Measurements from ENCODE around the gene RBMS3. TPM values are rescaled to one million over a fixed set of nuclear protein-coding genes. Genes with fewer than 3 reads are reported as not detected.

RBMS3 gene
- total RNA-seq, 2 donors from 2014 or later, result 31.7 to 45.1 TPM

- Histone ChIP-seq H3K4me3 (no peak overlapping the region), H3K4me1 (replicated peaks) (no peaks in the 10 kb centered on the region), H3K9me3 (no peaks in the 10 kb centered on the region), H3K27ac (no peak overlapping the region), H3K36me3 (no peaks in the 10 kb centered on the region), H3K27me3 (replicated peaks; ENCODE audit: insufficient read depth) (no peaks in the 10 kb centered on the region)
- no peak for TF ChIP-seq POLR2A (IDR thresholded peaks at IDR 0.05)
- no peak for TF ChIP-seq POLR2AphosphoS5 (IDR thresholded peaks at IDR 0.05)
- no peak for TF ChIP-seq CTCF (IDR thresholded peaks at IDR 0.05)
- 93% methylated on average over 1 of the region's 1 CpG for WGBS
- intact Hi-C loops (cut with DNase I), result no loop called here
- no peak for DNase-seq (ENCODE audit: low spot score)
These were observed 396.6 kb downstream of the RBMS3 start for GRCh38 chr3:29677421-29677820.

GRCh38 chr3:29679944-29680343 lies 399.1 kb downstream of the RBMS3 start:
- no peak overlapping the region for H3K27ac ChIP-seq
- WGBS, result 73% methylated on average over 4 of the region's 4 CpGs
- H3K27me3 ChIP-seq (replicated peaks; ENCODE audit: insufficient read depth), result no peaks in the 10 kb centered on the region
- DNase-seq (ENCODE audit: low spot score), result no peak
- TF ChIP-seq POLR2A (IDR thresholded peaks at IDR 0.05) (no peak), POLR2AphosphoS5 (IDR thresholded peaks at IDR 0.05) (no peak), CTCF (IDR thresholded peaks at IDR 0.05) (no peak)
- no peaks in the 10 kb centered on the region for H3K9me3 ChIP-seq
- H3K36me3 ChIP-seq, result no peaks in the 10 kb centered on the region
- intact Hi-C loops (cut with DNase I), result no loop called here
- H3K4me1 ChIP-seq (replicated peaks), result no peaks in the 10 kb centered on the region
- no peak overlapping the region for H3K4me3 ChIP-seq

- Histone ChIP-seq H3K27ac (peak overlapping the region in 1 of 2 donors; percentile 16), H3K4me1 (replicated peaks) (no peaks in the 10 kb centered on the region), H3K27me3 (replicated peaks; ENCODE audit: insufficient read depth) (no peaks in the 10 kb centered on the region), H3K4me3 (no peak overlapping the region), H3K9me3 (no peaks in the 10 kb centered on the region), H3K36me3 (no peaks in the 10 kb centered on the region)
- no peak for DNase-seq (ENCODE audit: low spot score)
- WGBS, result 32% methylated on average over 5 of the region's 5 CpGs
- TF ChIP-seq POLR2AphosphoS5 (IDR thresholded peaks at IDR 0.05), result no peak
- no peak for TF ChIP-seq POLR2A (IDR thresholded peaks at IDR 0.05)
- TF ChIP-seq CTCF (IDR thresholded peaks at IDR 0.05), result no peak
- intact Hi-C loops (cut with DNase I), result no loop called here
These were observed 402.4 kb downstream of the RBMS3 start for GRCh38 chr3:29683018-29683993.

DNA sequence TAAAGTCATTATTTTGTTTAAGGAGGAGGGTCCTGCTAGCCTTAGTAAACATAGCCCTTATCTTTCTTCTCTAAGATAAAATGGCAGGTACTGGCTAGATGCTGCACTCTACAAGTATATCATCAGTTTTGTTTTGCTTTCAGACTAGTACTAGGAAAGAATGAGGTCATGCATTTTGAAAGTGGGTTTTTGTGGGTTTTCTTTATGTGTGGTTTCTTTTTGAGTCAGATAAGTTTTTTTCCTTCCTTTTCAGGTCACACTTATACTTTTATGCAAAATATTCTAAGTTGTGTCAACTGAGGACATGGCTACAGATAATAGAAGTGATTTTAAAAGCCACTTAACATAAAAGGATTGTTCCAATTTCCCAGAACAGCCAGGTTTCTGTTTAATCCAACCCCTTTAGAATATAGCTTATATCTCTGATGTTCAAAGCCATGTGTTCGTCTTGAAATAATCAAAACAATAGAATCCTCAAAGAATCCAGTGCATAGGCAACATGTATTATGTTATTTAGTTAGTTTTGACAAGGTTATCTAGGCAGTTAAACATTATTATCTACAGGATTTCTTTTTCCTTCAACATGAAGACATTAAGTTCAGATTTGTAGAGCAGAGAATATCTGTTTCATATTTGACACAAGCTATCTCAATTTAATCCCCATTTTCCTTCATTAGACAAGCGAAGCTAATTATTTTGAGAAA lies 406.2 kb downstream of the RBMS3 start:
- 93% methylated on average over 2 of the region's 2 CpGs for WGBS
- no peaks in the 10 kb centered on the region for H3K27me3 ChIP-seq (replicated peaks; ENCODE audit: insufficient read depth)
- no peak for DNase-seq (ENCODE audit: low spot score)
- TF ChIP-seq POLR2A (IDR thresholded peaks at IDR 0.05) (no peak), CTCF (IDR thresholded peaks at IDR 0.05) (no peak), POLR2AphosphoS5 (IDR thresholded peaks at IDR 0.05) (no peak)
- H3K4me1 ChIP-seq (replicated peaks), result no peaks in the 10 kb centered on the region
- no peaks in the 10 kb centered on the region for H3K36me3 ChIP-seq
- H3K9me3 ChIP-seq, result no peaks in the 10 kb centered on the region
- H3K27ac ChIP-seq, result no peak overlapping the region
- no peak overlapping the region for H3K4me3 ChIP-seq
- intact Hi-C loops (cut with DNase I), result no loop called here
